Hippocampal formation (tissue), 2 donors: ENCODE results near the gene TRIP10.
"Not testable (repeated sequence)": the region's sequence is repeated elsewhere in the genome, so short reads cannot be mapped to it uniquely, and the experiment has no call there.

Experiments used
- DNase-seq, 2 donors: peaks; one replicate each; lab custom pipeline; 2025; lab: John Stamatoyannopoulos, UW

Gene TRIP10

GRCh38 chr19:6739390-6739882 is at the start of gene TRIP10:
TSS of gene TRIP10 (plus strand) at chr19:6739680. CDS start at chr19:6739762, 82 bp downstream.
- peak; percentile 65 to 70 for DNase-seq

GRCh38 chr19:6690160-6690885 is 49.2 kb upstream of the TRIP10 start:
- no peak for DNase-seq

GRCh38 chr19:6691342-6691741 is 48.1 kb upstream of the TRIP10 start:
- DNase-seq: no peak

- DNase-seq: no peak
These were observed 47.5 kb upstream of the TRIP10 start for GRCh38 chr19:6692027-6692426.

- DNase-seq: no peak
These were observed 46.4 kb upstream of the TRIP10 start for GRCh38 chr19:6693056-6693471.

GRCh38 chr19:6693681-6694080 is 45.8 kb upstream of the TRIP10 start:
- DNase-seq: no peak

GRCh38 chr19:6694147-6694815 is 45.2 kb upstream of the TRIP10 start:
- no peak for DNase-seq

GRCh38 chr19:6696239-6696820 is 43.1 kb upstream of the TRIP10 start:
- no peak for DNase-seq

GRCh38 chr19:6697291-6697690 is 42.2 kb upstream of the TRIP10 start:
- no peak for DNase-seq

GRCh38 chr19:6699935-6700334 is 39.5 kb upstream of the TRIP10 start:
- no peak for DNase-seq

- no peak for DNase-seq
These were observed 38.7 kb upstream of the TRIP10 start for GRCh38 chr19:6700586-6701316.

- no peak for DNase-seq
These were observed 33.4 kb upstream of the TRIP10 start for GRCh38 chr19:6705931-6706632.

GRCh38 chr19:6706633-6706958 is 32.9 kb upstream of the TRIP10 start:
- no peak for DNase-seq

- DNase-seq: no peak
These were observed 32.3 kb upstream of the TRIP10 start for GRCh38 chr19:6707011-6707657.

- no peak for DNase-seq
These were observed 31.8 kb upstream of the TRIP10 start for GRCh38 chr19:6707658-6708018.

- no peak for DNase-seq
These were observed 31.1 kb upstream of the TRIP10 start for GRCh38 chr19:6708346-6708745.

GRCh38 chr19:6708913-6709312 is 30.6 kb upstream of the TRIP10 start:
- not testable (repeated sequence) for DNase-seq

GRCh38 chr19:6709549-6709948 is 29.9 kb upstream of the TRIP10 start:
- no peak for DNase-seq

GRCh38 chr19:6710273-6711077 is 29.0 kb upstream of the TRIP10 start:
- DNase-seq: no peak

- DNase-seq: no peak
These were observed 28.5 kb upstream of the TRIP10 start for GRCh38 chr19:6711078-6711361.

- no peak for DNase-seq
These were observed 27.9 kb upstream of the TRIP10 start for GRCh38 chr19:6711605-6712004.
